ENCODE data around the gene ESRRB. TPM values are rescaled to one million over a fixed set of nuclear protein-coding genes. Genes with fewer than 3 reads are reported as not detected.

Gene ESRRB
- polyA plus RNA-seq, 12 donors = 1.3 to 5.9 (median 3.4) TPM; not detected in 2

DNA sequence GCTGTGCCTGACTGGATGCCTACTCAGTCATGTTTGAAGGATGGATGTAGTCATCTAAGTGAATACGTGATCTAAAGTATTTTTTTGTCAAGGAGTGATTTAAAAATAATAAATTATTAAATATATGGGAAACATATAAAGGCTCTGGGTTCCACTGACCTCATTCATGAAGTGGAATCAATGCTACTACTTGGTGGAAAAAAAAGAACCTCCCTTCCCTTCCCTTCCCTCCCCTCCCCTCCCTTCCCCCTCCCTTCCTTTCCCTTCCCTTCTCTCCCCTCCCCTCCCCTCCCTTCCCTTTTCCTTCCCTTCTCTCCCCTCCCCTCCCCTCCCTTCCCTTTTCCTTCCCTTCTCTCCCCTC, 162.7 kb downstream of the ESRRB start:
- DNase-seq = no peak

DNA sequence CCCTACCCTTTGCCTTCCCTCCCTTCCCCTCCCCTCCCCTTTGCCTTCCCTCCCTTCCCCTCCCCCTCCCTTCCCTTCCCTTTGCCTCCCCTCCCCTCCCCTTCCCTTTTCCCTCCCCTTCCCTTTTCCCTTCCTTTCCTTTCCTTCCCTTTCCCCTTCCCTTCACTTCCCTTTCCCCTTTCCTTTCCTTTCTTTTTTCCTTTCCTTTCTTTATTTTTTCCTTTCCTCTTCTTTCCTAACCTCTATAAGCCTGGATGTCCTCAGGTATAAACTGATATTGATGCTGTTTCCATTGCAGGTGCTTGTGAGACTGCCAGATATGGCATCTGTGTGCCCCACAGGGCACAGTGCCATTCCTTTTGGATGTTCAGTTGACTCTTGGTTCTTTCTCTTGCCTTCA, 163.2 kb downstream of the ESRRB start:
- no peak for DNase-seq

DNA sequence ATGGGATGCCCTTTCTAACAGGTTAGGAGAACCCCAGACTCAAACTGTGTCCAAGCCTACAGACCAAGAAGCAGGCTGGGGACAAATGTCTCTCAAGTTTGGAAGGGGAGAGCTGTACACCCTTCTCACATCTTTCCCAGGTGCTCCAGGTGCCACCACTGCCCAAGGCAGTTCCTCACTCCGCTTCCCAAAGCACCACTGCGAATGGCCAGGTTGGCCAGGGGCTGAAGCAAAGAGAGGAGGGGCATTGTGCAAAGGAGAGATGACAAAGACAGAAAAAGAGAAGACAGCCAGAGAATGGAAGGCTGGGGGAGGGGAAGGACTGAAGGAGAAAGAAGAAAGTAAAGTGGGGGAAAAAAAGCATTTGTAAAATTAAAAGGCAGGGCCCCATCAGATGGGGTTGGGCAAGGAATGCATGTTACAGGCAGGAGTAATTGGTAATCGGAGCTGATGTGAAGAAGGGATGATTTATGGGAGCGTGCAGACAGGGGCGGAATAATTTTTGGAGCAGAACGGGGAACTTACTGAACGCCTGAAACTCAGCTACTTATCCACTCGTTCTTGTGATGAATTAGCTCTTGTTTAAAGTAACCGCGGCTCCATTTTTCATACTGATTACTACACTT, 165.8 kb downstream of the ESRRB start:
- no peak for DNase-seq

DNA sequence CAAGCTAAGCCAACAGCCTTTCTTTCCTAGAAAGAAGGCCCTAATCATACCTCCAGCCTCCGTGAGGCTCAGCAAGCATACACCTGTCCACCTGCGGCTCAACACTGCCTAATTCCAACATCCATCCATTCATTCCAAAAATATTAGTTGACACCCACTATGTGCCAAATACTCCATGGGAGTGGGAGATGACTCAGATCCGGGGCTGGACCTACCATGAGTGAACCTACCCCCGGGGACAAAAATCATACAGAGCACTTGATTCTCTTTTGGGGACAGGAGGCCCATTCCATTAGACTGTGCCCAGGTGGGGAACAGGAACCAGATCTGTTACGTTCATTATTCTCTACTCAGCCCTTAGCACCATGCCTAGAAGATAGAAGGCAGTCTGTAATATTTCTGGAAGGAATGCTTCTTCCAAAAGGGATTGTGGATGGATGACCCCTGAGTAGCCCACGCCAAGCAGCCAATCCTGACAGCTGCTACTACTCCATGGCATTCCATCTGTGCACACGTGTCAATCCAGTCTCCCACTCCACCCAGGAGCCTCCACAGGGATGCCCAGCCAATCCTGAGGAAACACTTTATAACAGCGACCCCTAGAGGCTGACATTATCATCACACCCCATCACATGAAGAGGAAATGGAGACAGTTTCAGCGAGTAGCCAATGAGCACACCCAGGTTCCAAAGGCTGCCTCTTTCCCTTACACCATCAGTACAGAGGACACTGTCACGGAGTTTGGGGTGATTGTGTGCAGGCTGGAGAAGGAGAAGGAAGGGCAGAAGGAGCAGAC, 170.7 kb downstream of the ESRRB start:
- no peak for DNase-seq

DNA sequence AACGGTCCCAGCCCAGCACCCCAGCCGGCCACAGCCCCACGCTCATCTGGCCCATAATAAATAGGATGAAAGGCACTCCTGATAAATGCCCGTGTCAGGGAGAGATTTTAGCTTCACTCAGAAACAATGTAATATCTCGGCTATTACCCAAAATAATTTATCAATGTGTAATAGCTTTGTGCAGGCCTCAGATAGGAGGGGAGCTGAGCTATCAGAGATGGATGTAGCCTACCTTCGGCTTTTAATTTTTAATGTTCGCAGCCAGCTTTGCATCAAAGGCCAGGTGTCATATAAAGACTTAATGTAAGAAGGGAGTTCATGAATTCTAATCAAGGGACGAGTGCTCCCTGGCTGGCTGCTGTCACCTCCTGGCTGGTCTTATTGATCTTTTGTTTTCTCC, 171.9 kb downstream of the ESRRB start:
- no peak for DNase-seq

DNA sequence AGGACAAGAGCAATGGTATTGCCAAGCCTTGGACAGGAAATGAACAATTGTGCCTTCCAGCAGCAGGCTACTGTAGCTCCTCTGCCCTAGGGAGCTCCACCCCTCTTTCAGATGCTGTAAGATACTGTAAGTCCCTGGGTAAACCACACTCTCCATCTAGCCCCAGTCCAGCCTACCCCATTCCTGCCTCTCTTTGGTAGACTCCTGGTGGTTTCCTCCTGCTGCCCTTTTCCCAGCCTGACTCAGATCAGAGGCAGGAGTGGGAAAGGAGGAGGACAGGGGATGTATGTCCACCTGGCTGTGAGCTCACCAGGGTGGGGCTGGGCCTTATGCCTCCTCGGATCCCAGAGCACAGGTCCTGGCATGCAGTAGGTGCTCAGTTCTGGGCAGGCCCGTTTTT, 174.6 kb downstream of the ESRRB start:
- DNase-seq = no peak

DNA sequence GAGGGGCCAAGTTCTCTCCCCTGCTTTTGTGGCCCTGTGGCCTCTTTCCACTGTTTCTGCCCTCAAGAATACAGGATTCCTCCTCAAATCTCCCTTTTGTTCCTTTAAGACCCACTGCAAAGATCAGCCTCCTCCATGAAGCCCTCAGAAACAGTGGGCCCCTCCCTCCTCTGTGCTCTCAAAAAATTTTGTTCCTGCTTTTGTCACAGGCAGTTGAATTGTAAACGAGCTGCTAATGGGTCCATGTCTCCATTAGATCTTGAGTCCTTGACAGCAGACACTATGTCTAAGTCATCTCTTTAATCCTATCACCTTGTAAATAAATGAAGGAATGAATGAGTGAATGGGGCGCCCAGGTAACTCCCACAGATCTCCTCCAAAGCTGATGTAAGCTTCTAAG, 175.2 kb downstream of the ESRRB start:
- DNase-seq = no peak

Other genes with a start within 250 kb of the ESRRB start
- gene GPATCH2L, start 224.2 kb upstream of the ESRRB start, polyA plus RNA-seq (ENCODE audit: insufficient read length in 12 of 12) = 10 to 100 TPM in 11 of 12 donors, not detected in 1; 19.9 to 30.0 (median 25.3) TPM